ENCODE measurements around the gene CYFIP1.

Gene CYFIP1

GRCh38 chr15:22887157-22887951 is 92.8 kb downstream of the CYFIP1 start:
- no peak for DNase-seq

- DNase-seq: no peak
These were observed 95.0 kb downstream of the CYFIP1 start for GRCh38 chr15:22885120-22885519.

GRCh38 chr15:22884344-22884743 is 95.8 kb downstream of the CYFIP1 start:
- no peak for DNase-seq

- no peak for DNase-seq
These were observed 97.0 kb downstream of the CYFIP1 start for GRCh38 chr15:22883196-22883595.

DNA sequence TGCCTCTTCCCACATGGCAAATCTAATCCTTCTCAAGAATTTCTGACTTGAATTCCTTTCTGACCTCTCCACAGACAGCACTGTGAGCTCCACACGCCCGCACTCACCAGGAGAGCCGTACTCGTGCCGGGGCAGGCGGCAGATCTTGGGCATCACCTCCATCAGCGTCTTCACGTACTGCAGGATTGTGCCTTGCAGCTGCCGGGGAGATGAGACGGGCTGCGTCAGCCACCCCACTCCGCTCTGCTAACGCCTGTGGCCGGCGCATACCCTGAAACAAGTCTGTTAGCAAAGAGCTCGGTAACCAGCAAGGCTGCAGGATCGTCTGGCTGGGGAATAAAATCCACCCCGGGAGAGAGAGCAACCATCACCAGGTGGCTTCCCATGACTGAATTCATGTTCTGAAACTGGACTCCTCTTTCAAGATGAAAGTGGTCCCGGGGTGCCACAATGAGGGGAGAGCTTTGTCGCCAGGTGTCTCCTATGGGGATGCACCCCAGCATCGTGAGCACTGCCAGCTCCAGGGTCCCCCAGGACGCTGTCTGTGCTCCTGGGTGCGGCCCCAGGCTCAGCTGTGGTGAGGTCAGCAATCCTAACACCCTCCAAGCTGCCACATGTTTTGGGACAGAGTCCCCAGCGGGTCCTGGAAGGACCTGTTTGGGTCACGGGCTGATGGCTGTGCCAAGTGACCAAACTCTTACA is 98.3 kb downstream of the CYFIP1 start:
- DNase-seq: no peak

DNA sequence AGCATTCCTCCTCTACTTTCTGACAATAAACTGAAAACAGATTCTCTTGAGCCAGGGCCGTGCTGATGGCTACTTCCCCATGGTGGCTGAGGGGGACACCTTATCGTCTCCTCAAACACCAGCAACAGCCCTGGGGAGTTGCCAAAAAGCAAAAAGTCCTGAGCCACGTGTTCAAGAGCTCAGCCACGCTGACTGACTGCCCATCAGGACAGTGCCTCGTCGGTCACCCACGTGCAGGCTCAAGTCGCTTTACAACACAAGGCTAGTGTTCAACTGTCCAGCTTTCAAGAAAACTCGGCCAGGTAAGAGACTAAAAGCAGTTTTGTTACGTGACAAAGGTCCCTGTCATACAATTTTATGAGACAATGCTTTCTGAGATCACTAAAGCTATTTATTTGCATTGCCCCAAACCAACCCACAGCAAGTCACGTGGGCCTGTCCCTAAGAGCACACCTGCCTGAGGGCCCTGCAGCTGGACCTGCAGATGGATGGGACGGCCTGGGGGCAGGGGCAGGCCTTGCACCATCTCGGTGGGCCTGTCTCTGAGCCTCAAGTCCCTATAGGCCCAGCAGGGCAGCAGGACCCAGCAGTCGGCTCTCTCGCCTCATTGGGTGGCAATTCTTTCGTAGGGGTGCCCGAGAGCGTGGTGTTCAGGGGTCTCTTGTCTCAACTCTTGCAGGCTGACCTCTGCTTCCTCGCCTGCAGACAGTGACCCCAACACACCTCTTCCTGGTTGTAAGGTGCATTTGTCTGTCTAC is 99.0 kb downstream of the CYFIP1 start:
- DNase-seq: no peak

- no peak for DNase-seq
These were observed 99.8 kb downstream of the CYFIP1 start for GRCh38 chr15:22880068-22880980.

- no peak for DNase-seq
These were observed 102.1 kb downstream of the CYFIP1 start for GRCh38 chr15:22878103-22878502.

DNA sequence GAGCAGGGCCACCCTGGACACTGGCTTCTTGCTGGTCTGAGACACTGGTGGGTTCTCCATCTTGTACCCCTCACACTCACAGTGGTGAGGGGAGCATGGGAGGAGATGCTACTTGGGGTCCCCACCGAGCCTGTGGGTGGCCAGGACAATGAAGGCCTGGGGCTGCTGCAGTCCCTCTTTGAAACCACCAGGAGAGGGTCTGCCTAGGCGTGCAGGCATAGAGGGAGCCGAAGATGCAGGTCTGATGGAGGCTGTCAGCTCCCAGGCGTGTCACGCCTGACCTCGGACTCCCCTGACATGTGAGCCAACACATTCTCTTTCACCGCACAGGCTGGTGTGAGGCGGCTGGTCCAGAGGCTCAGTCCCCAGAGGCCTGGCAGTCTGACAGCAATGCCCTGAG is 102.6 kb downstream of the CYFIP1 start:
- no peak for DNase-seq

GRCh38 chr15:22877117-22877516 is 103.1 kb downstream of the CYFIP1 start:
- DNase-seq: no peak

GRCh38 chr15:22874966-22875365 is 105.2 kb downstream of the CYFIP1 start:
- DNase-seq: no peak

DNA sequence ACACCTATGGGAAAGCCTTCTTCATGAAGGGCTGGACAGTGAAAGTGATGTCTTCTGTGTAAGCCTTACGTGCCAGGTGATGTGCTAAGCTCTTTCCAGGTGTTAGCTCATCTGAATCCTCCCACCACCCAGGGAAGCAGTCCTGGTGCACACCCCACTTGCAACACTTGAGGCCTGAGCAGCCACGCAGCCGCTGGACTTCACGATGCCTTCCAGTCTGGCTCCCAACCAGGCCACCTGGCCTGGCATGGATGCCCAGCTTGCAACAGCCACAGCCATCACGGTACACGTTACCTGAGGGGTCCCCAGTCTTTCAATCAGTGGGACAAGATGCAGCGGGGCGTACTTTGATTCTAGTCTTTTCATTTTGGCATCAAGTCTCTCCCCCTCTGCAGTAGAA is 105.9 kb downstream of the CYFIP1 start:
- DNase-seq: no peak

- no peak for DNase-seq
These were observed 106.3 kb downstream of the CYFIP1 start for GRCh38 chr15:22873841-22874240.

GRCh38 chr15:22872936-22873701 is 107.0 kb downstream of the CYFIP1 start:
- no peak for DNase-seq

GRCh38 chr15:22871481-22872086 is 108.6 kb downstream of the CYFIP1 start:
- DNase-seq: no peak

DNA sequence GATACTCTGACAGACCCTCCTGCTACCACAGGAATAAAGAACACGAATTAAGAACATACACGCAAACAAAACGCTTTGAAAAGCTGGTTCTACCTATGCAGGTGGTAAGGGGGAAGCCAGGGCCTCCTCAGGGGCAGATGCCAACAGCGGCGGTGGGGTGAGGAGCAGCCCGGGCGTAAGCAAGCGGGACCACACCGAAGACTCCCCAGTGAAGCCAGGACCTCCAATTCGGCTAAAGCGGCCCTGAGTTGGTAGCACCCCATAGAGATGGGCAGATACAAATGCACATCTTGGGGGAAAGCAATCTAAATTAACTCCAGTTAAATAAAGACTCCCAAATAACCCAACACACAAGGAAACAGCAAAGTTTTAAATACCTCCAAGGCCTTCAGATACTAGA is 109.3 kb downstream of the CYFIP1 start:
- no peak for DNase-seq

- DNase-seq: no peak
These were observed 110.3 kb downstream of the CYFIP1 start for GRCh38 chr15:22869856-22870255.

- no peak for DNase-seq
These were observed 111.2 kb downstream of the CYFIP1 start for GRCh38 chr15:22868928-22869327.

DNA sequence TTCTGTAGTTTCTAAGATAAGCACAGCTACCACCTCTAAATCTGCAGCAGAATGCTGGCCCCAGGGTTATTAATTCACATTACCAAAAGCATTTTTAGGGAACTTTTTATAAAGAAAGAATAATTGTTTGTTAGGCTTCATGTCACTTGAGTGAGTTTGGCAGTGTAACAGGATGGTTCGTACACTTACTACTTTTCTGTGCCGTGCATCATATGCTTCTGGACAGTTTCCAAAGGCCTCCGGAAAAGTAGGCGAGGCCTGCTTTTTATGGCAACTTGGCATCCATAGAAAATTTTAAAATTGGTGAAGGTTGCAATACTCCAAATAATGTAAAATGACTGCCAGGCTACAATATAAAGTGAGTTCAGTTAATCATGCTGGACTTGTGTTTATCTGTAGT is 111.7 kb downstream of the CYFIP1 start:
- DNase-seq: no peak

GRCh38 chr15:22867886-22868285 is 112.3 kb downstream of the CYFIP1 start:
- DNase-seq: no peak

DNA sequence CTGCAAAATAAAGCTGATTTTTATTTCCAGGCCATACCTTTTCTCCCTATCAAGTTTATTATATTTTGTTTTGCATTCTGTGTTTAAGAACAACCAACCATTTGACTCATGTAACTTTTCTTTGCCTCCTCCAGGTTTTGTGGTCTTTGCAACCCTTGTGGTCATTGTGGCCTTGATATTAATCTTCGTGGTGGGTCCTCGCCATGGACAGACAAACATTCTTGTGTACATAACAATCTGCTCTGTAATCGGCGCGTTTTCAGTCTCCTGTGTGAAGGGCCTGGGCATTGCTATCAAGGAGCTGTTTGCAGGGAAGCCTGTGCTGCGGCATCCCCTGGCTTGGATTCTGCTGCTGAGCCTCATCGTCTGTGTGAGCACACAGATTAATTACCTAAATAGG is 114.1 kb downstream of the CYFIP1 start:
- no peak for DNase-seq
